ENCODE data around the gene MED26.

MED26 gene

DNA sequence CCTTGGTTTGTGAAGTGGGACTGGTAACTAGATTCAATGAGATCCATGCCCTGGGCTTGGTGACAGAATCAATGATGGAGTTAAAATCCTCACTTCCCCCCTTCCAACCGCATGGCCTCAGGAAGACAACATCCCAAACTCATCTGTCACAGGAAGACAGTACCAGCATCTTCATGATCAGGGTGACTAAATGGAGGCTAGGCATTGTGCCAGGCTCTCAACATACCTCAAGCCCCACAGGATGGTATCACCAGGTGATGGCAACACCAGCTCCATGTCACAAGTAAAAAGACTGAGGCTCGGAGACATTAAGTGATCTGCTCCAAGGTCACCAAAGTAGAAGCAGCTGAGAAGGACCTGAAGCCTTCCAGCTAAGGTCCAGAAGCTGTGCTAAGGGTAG is 14.2 kb downstream of the MED26 start:
- DNase-seq (ENCODE audit: low spot score): no peak

DNA sequence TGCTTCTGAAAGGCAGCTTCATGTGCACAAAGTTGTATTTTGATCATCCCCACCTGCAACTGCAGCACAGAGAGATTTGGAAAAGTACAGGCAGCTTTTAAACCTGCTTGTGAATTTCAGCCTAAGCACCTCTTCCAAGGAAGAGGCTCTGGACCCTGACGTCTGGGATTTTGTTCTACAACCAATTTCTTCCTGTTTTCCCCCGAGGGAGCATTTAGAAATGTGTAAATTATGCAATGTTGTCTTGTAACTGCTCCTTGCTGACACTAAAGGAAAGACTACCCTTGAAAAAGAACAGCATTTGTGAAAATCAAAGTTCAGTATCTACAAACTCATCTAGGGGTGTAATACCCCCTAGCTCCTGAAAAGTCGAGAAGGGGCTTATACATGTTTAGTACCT is 15.4 kb downstream of the MED26 start:
- DNase-seq (ENCODE audit: low spot score): no peak

DNA sequence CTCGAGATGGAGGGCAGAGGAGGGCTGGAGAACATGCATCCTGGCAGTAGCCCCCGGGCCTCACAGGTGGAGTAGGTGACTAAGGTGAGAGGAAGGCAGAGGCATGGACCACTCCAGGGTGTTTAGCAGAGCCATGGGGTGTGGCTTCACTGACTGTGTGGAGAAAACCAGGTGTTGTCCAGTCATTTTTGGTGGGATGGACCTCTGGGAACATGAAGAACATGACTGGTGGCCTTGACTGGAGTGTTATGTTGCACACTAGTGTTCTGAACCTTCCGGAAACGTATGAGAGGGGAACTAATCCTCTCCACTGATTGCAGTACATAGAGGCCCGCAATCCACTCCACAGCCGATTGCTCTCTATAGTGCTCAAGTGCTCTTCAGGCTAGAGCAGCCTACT is 16.9 kb downstream of the MED26 start:
- no peak for DNase-seq (ENCODE audit: low spot score)

DNA sequence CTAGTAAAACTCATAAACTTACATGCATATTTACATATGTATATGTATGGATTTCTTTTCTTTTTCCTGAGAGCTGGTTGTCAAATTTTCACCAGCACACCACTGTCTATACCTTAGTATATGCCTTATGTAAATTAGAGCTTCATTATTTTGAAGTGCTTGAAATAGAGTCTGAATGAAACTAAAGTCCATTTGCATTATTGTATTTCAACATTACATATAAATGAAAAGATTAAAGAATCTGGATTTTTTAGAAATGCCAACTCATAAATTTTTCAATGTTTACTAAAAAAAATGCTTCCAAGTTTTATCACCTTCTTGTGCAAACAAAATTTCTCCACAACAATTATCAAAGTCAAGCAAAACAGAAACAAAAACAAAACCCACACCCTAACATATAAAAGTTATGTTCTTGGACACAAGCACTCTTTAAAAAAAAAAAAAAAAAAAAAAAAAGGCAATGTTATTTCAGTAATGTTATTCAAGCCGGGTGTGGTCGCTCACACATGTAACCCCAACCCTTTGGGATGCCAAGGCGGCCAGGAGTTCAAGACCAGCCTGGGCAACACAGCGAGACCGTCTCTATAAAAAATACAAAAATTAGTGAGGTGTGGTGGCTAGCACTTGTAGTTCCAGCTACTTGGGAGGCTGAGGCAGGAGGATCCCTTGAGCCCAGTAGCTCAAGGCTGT is 18.3 kb downstream of the MED26 start:
- DNase-seq (ENCODE audit: low spot score): no peak

DNA sequence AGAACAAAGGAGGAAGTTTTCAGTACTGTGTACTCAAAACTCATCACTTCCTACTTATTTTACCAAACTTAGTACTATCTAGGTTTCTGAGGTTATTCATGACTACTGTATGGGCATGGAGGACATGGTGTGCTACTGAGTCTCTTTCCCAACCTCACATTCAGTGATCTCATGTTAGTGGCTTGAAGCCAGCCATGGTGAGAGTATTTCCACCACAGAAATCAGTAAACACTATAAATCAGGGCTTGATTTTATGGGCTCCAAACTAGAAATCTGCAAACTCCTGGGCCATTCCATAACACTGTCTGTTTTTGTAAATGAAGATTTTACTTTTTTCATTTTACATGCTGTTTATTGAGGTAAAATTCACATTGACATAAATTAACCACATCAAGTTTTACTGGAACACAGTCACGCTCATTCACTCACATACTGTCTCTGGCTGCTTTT is 19.7 kb downstream of the MED26 start:
- DNase-seq (ENCODE audit: low spot score): no peak

DNA sequence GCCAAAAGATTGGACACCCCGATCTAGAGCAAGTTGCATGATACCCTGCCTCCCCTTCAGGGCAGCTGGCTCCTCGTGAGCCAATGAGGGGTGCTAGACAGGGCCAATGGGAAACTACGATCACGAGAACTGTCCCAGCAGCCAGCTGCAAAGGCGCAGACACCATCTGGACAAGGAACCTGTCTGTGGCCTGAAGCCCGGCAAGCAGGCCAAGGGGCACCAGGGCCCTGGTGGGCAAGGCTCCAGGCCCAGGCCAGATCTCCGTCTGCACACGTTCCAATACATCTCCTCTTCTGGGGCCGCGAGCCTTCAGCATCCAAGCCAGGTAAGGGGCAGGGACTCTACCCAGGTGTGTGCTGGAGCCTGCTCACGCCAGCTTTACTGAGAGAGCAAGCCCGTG is 20.2 kb downstream of the MED26 start:
- no peak for DNase-seq (ENCODE audit: low spot score)

DNA sequence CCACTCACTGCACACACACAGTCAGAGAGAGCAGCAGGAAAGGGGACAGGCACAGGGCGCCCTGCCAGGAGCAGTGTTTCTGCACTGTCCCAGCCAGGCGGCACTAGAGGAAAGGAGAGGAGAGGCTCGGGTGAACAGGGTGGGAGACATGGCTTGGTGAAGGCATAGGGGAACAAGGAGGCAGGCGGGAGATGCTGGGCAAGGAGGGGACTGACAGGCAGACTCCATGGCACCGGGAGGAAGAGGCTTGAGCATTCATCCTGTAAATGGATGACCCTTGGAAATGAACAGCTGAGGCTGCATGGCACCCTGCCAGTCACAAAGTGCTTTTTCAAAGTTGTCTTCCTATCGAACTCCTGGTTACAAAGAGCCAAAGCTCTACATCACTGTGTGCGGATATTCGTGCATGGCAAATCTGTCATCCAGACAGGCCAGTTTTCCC is 22.4 kb downstream of the MED26 start:
- no peak for DNase-seq (ENCODE audit: low spot score)

DNA sequence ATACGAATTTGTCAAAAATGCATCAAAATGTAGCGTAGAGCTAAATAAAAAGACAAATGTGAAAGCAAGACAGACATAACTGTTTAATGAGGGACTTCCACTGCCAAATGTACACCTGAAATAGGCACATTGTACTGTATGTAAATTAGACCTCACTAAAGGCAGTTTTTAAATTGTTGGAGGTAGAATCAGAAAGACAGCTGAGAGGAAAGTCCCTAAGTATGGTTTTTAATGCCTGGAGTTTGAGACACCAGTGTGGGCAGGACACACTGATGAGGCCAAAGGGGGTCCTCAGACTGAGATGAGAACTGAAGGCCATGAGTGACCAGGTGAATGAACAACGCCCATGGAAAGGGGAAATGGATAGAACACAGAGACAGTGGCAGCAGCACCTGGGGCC is 22.9 kb downstream of the MED26 start:
- no peak for DNase-seq (ENCODE audit: low spot score)

DNA sequence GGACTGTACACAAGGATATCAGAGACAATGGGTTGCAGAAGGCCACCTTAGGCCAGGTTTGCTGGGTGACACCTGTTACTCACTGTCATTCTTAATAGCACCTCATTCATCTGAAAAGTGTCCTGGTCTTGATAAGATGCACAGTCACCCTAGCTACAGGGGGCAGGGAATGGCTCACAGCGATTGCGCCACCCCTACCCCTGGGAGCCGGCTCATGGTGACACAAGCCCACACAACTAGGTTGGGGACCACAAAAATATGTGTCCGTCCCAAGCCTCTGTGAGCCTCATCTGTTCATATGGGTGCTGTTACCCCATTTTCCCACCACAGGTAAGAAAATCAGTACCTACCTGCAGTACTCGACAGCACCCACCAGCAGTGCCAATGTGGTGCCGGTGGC is 23.4 kb downstream of the MED26 start:
- no peak for DNase-seq (ENCODE audit: low spot score)

DNA sequence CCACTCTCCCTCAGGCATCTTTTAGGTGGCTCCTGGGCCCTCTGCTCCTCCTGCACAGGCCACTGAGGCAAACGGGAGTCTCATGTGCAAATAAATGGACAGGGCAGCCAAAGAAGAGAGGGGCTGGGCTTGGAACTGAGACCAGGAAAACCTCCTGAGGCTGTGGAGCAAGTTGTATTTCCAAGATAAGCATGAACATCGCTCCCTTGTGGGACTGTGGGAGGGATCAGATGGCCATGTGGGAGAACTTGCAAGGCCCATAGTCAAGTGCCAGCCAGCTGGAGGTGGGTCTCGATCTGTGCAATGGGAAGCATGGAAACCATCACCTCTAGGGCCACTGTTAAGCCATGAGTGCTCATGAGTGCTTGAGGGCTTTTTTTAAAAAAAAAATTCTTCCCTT is 24.9 kb downstream of the MED26 start:
- DNase-seq (ENCODE audit: low spot score): no peak

DNA sequence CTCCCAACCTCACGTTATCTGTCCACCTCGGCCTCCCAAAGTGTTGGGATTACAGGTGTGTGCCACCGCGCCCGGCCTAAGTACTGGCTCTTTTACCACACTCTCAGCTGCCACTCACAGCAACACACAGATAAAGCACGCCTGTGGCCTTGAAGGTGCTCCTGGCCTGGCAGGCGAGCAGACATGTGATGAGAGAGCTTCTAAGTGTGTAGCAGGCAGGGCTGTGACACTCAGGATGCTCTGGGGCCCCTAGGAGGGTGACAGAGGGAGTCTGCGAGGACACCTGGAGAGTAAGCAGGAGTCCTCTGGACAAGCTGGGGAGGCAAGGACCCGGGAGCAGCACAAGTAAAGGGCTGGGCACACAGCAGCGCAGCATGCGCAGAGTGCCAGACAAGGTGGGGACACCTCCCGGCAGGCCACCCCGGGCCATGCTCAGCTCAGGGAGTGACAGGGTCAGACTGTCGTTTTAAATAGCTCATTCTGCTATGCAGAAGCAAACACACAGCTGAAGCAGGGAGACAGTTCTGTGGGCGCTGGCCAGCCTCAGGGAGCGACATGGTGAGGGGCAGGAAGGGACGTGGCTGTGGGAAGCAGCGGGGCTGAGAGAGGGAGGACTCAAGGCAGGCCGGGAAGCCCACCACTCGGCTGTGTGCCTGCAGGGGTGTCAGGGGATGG is 26.5 kb downstream of the MED26 start:
- DNase-seq (ENCODE audit: low spot score): no peak

DNA sequence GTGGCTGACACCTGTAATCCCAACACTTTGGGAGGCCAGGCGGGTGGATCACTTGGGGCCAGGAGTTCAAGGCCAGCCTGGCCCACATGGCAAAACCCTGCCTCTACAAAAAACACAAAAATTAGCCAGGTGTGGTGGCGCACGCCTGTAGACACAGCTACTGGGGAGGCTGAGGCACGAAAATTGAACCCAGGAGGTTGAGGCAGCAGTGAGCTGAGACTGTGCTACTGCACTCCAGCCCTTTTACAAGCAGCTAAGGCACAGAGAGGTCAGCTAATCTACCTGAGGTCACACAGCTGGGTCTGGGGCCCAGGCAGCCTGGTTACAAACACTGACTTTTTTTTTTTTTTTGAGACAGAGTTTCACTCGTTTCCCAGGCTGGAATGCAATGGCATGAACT is 27.2 kb downstream of the MED26 start:
- DNase-seq (ENCODE audit: low spot score): no peak

DNA sequence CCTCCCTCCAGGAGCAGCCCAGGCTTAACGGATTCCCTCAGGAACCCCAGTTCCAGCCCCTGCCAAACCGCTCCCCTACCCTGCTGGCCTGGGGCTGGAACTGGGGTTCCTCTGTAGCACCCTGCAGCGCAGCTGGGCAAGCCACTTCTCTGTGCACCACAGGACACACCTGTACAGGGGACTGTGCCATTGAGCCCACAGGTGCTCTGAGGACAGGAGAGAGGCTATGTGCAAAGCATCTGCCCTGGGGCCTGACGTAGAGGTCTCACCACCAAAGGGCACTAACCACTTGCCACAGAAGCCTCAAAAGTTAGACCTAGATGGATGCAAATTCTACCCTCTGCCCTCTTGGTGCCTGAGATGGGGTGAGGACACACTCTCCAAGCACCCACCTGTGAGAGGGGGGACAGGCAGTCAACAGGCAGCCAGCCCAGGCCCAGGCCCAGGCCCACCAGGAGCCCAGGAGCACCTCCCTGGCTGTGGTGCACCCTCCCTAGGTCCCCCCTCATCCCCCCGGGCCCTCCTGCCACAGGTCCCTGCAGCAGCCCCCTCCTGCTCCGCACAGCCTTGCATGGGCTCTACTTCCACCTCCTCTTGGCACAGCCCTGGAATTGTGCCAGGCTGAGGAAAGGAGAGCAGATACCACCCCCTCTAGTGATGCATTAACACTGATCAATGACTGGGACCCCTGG is 28.2 kb downstream of the MED26 start:
- DNase-seq (ENCODE audit: low spot score): peak; percentile 53

DNA sequence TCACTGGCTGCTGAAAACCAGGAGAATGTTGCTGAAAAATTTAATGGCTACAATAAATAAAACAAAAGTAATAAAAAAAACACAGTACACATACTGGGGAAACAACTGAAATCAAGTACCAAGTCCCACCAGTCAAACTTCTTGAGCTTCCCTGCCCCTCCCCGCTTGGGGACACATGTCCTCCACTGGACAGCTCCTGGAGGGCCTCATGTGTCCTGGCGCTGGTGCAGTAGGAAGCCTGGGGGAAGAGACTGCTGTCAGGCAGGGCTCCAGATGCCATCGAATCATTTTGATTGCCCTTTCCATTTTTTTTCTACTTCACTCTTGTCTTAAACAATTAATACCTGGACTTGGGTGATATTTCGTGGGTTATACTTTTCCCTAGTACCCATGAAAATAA is 29.2 kb downstream of the MED26 start:
- DNase-seq (ENCODE audit: low spot score): no peak

DNA sequence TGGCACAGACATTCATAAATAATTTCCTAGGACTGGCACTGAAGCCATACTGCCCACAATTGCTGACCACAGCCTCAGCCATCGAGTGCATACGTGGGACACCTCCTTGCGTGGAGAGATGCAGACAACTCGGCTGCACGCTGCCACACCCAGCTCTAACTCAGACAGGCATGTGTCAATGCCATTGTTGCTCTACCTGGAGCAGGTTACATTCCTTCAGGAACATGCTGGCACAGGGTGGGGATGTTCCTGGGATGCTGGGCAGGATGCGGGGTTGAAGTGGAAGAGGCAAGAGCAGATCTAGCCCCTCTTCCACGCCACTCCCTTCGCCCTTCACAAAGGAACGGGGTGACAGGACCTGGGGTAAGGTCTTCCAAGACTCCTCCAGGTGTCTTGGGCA is 31.6 kb downstream of the MED26 start:
- no peak for DNase-seq (ENCODE audit: low spot score)

DNA sequence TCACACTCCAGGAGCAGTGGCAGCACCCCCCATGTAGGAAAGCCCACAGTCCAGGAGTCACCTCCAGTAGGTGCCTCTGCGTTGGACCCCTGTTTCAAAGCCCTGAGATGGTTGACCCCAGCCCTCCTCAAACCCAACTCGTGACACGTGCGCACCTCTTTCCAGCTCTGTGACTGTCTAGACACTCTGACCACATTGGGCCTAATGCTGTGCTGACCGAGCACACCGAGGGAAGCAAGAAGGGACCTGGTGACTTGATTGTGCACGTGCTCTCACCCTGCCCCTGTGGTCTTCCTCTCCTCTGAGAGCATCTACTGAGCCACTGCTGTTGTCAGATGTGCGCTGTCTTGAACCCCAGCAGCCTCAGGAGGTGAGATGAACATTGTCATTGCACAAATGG is 32.9 kb downstream of the MED26 start:
- DNase-seq (ENCODE audit: low spot score): no peak

DNA sequence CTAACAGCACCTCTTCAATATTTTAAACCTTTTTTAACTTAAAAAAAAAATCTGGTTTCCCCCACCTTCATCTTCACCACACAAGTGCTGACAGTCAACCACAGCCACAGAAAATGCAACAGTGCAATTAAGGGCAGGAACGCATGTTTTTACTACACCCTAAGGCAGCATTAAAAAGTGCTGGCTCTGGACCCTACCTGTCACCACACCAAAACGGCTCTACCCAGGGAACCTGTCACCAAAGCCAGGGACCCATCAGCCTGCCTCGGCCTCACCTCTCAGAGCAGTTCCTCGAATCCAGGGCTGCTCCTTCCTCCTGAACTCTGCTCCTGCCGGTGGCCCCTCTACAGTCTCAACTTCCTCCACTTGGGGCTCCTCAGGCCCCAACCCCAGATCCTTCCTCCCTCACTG is 33.3 kb downstream of the MED26 start:
- DNase-seq (ENCODE audit: low spot score): peak; percentile 40

DNA sequence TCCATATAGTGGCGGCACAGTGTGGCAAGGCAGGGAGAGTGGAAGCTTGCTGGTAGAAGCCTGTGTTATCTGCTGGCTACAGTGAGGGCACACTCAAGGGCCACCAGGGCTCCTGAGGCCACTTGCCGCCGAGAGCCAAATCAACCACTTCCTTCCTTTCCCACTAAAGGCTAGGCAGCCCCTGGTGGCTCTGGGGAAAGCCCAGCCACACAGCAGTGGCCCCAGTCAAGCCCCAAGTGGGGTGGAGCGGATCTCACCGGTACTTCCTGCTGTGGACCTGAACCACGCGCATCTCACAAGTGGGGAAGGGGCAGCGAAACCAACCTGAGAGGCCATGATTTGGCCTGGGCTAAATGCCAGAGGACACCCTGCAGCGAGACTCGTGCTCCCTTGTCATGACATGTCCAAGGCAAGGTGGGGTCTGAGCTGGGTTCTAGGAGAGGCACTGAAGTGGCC is 33.8 kb downstream of the MED26 start:
- peak; percentile 37 for DNase-seq (ENCODE audit: low spot score)

DNA sequence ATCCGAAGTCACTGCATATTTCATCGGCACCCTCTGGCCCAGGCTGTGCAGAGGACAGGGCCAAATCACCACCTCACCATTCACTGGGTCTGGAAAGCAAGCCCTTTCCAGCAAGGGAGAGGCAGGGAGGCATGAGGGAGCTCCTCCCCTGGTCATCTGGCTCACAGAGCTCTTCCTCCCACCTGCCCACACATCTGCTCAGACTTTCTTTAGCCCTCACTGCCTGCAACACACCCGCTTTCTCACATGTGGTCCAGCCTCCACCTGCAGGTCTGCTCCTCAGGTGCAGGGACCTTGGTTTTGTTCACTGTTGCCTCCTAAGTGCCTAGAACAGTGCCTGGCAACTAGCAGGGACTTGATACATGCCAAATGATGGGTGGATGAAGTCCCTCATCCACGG is 34.8 kb downstream of the MED26 start:
- DNase-seq (ENCODE audit: low spot score): peak; percentile 56

DNA sequence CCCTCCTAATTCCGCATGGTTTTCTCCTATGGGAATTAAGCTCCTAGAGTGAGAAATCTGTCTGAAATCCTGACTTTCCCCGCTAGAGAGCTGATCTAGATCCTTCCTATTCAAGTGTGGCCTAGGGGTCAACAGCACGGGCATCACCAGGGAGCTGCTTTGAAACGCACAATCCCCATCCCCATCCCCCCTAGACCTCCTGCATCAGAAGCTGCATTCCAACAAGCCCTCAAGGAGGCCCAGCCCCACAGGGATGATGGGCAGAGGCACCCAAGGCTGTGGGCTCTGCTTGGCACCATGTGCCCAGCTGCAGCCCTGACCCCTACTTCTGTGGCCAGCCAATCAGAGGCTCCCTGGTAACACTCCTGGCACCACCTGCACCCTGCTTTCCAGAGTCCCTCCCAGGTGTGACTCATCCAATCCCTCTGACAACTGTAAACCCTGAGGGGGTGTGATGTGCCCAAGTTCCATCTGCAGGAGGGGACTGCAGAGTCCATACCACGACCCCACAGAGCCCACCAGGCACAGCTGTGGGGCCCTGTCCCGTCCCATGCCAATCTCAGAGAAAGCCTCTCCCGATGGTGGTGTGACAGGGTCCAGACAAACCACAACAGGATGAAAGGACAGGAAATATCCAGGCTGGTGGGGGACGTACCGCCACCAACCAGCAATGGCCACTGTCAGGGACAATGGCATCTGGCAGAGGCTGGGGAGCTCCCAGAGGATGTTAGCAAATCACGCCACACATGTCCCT is 36.0 kb downstream of the MED26 start:
- no peak for DNase-seq (ENCODE audit: low spot score)

DNA sequence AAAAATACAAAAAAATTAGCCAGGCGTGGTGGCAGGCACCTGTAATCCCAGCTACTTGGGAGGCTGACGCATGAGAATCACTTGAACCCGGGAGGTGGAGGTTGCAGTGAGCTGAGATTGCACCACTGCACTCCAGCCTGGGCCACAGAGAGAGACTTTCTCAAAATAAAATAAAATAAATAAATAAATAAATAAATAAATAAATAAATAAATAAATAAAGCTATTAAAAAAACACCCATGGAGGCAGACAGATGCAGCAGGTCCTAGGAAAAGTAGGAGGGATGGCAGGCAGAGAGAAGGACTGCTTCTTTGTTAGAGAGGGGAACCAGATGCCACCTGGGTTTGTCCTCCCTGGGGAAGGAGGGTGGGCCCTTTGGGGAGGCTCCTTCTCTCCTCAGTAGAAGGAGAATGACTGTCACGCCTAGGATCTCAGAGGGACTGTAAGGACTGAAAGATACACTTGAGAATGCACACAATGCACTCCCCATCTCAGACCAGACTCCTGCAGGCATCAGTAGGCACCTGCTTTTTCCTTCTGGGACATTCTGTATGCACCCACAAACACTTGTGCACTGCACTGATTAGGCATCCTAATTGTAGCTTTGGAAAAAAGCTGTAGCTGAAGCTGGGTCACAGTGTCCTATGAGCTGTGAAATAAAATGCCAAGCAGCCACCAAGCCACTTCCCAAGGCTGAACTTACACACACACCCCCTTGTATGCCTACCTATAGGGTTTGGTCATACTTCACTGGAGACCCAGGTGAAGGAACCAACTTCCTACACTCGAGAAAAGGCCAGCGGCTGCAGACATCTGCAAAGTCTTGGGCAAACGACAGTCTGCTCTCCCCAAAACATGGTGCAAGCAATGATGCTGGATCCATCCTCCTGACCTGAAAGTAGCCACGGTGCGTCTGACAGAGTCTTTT is 36.9 kb downstream of the MED26 start:
- peak; percentile 52 for DNase-seq (ENCODE audit: low spot score)
